RWPE1 (cell line): ENCODE data around the gene MUC5AC.
"Not testable (repeated sequence)": the region's sequence is repeated elsewhere in the genome, so short reads cannot be mapped to it uniquely, and the experiment has no call there.

Source experiments
- CTCF ChIA-PET: fragments of 350-600 bp; sonication (Branson Sonifier 250); formaldehyde crosslinking; extraction: SDS; loops from one replicate; lab custom pipeline; 2021; lab: Yijun Ruan, JAX
- POLR2A ChIA-PET: fragments of 400-600 bp; formaldehyde crosslinking; extraction: SDS; loops from one replicate; lab custom pipeline; 2020; ENCODE audit warnings: antibody characterized with exemption; ENCODE audit not compliant: low non-redundant PET; lab: Yijun Ruan, JAX
- DNase-seq: peaks from one replicate; pipeline ENCODE4 v3.0.0; 2012; ENCODE audit warnings: low spot score
- H3K27ac ChIP-seq: fragments of 450-650 bp; 2 replicates; pipeline ENCODE4 v1.5.1; 2017
- CTCF ChIP-seq: fragments of 450-650 bp; conservative IDR thresholded peaks from 2 replicates; pipeline ENCODE4 v1.5.1; 2017; ENCODE audit warnings: low read depth, mild to moderate bottlenecking

The MUC5AC gene

GRCh38 chr11:1153105-1153950 is 4.4 kb upstream of the MUC5AC start:
- CTCF ChIA-PET, result interaction anchor here (0.6 to 0.7 kb wide), 3 partner anchors 146 to 313 kb away, joined by 3 to 5 read pairs (median 4); no protein-coding TSS in a partner anchor
- DNase-seq, result no peak
- H3K27ac ChIP-seq, result no peak overlapping the region
- no peak for TF ChIP-seq CTCF
- POLR2A ChIA-PET, result no interaction called here

- CTCF ChIA-PET, result interaction anchor here (0.6 kb wide), 1 partner anchor 145 kb away, joined by 4 read pairs; no protein-coding TSS in a partner anchor
- POLR2A ChIA-PET, result no interaction called here
- H3K27ac ChIP-seq, result no peak overlapping the region
- DNase-seq, result no peak
- TF ChIP-seq CTCF, result no peak
These were observed 3.7 kb upstream of the MUC5AC start for GRCh38 chr11:1153951-1154493.

- H3K27ac ChIP-seq, CTCF ChIA-PET, DNase-seq, POLR2A ChIA-PET: not testable (repeated sequence)
These were observed 3.1 kb upstream of the MUC5AC start for GRCh38 chr11:1154656-1155055.

- ChIA-PET POLR2A (no interaction called here), CTCF (no interaction called here)
- TF ChIP-seq CTCF, result no peak
- DNase-seq, result no peak
- H3K27ac ChIP-seq, result no peak overlapping the region
These were observed 2.5 kb upstream of the MUC5AC start for GRCh38 chr11:1155274-1155693.

- no peak overlapping the region for H3K27ac ChIP-seq
- no peak for TF ChIP-seq CTCF
- ChIA-PET CTCF (no interaction called here), POLR2A (no interaction called here)
- DNase-seq, result no peak
These were observed 1.0 kb upstream of the MUC5AC start for GRCh38 chr11:1156506-1157340.

GRCh38 chr11:1157341-1157644 is 460 bp upstream of the MUC5AC start:
- ChIA-PET POLR2A (no interaction called here), CTCF (no interaction called here)
- DNase-seq, result no peak
- TF ChIP-seq CTCF, result no peak
- no peak overlapping the region for H3K27ac ChIP-seq
